HG02943 (cell line): ENCODE results near the gene ANO1.
"Not testable (repeated sequence)": the region's sequence is repeated elsewhere in the genome, so short reads cannot be mapped to it uniquely, and the experiment has no call there.

Experiments used
- ATAC-seq: cut with Tn5 transposase; IDR thresholded peaks from one replicate; pipeline ENCODE4 v1.9.1; 2021; ENCODE audit warnings: mild to moderate bottlenecking, low read depth, moderate library complexity; ENCODE audit not compliant: unreplicated experiment

Gene ANO1

DNA sequence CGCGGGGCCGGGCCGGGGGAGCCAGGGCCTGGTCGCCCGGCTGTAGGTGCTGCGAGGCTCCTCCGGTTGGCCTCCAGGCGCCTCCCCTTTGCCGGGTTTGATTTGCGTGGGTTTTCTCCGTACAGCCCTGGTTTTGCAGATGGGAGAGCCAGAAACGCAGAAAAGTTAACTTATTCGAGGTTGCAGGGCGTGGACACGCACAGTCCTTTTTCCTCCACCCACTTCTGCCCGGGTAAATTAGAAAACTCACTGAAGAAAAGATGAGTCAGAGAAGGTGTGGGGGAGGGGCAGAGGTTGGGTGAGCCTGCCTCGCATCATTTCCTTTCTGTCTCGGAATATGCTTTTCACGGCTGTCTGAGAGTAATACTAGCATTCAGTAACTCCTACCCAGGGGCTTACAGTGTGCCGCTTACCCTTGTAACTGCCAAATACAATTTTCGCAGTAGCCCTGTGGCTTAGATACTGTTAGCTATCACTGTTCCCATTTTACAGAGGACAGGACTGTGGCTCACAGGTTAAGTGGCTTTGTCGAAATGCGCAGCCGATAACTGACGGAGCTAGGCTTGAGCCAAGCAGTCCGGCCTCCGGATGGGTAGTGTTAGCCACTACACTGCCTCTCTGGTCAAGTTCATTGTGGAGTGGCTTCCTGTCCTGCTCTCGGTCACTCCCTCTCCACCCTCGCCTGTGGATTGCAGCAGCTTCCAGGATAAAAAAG lies 125.8 kb downstream of the ANO1 start:
- peak; percentile 26 for ATAC-seq

GRCh38 chr11:70204466-70204799 lies 126.3 kb downstream of the ANO1 start:
- no peak for ATAC-seq

- ATAC-seq: no peak
Observed at GRCh38 chr11:70205049-70205725, 127.1 kb downstream of the ANO1 start.

- ATAC-seq: no peak
Observed at GRCh38 chr11:70205766-70206165, 127.6 kb downstream of the ANO1 start.

DNA sequence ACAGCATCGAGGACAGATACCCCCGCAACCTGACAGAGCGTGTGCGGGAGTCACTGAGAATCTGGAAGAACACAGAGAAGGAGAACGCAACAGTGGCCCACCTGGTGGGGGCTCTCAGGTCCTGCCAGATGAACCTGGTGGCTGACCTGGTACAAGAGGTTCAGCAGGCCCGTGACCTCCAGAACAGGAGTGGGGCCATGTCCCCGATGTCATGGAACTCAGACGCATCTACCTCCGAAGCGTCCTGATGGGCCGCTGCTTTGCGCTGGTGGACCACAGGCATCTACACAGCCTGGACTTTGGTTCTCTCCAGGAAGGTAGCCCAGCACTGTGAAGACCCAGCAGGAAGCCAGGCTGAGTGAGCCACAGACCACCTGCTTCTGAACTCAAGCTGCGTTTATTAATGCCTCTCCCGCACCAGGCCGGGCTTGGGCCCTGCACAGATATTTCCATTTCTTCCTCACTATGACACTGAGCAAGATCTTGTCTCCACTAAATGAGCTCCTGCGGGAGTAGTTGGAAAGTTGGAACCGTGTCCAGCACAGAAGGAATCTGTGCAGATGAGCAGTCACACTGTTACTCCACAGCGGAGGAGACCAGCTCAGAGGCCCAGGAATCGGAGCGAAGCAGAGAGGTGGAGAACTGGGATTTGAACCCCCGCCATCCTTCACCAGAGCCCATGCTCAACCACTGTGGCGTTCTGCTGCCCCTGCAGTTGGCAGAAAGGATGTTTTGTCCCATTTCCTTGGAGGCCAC lies 128.3 kb downstream of the ANO1 start:
- no peak for ATAC-seq

GRCh38 chr11:70206982-70207376 lies 128.9 kb downstream of the ANO1 start:
- no peak for ATAC-seq

GRCh38 chr11:70207531-70208131 lies 129.5 kb downstream of the ANO1 start:
- no peak for ATAC-seq

DNA sequence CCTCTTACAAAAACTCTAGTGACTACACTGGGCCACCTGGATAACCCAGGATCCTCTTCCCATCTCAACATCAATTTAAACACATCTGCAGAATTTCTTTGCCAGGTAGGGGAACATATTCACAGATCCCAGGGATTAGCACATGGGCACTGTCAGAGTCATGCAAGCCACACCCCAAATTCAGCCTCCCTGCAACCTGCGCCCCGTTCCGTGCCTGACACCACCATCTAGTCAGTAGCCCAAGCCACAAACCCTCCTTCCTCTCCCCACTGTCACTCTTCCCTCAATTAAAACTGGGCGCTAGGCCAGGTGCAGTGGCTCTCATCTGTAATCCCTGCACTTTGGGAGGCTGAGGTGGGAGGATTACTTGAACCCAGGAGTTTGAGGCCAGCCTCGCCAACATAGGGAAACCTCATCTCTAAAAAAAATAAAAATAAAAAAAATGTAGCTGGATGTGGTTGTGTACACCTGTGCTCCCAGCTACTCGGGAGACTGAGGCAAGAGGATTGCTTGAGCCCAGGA lies 131.3 kb downstream of the ANO1 start:
- no peak for ATAC-seq

GRCh38 chr11:70210051-70210501 lies 132.0 kb downstream of the ANO1 start:
- ATAC-seq: no peak

DNA sequence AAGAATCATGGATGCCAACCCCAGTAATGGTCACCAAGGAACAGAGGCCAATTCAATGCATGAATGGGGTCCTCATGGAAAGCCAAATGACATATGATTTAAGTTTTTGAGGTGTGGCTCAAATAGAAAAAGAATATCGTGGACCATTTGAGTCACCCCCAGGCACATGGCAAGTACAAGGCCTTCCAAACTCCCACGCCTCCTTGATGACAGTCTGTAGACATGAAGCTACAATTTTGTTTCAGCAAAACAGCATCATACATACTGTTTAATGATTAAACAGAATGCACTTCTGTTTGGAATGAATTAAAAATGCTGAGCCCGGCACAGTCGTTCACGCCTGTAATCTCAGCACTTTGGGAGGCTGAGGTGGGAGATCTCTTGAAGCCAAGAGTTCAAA lies 132.4 kb downstream of the ANO1 start:
- ATAC-seq: no peak

GRCh38 chr11:70212227-70212811 lies 134.2 kb downstream of the ANO1 start:
- no peak for ATAC-seq

DNA sequence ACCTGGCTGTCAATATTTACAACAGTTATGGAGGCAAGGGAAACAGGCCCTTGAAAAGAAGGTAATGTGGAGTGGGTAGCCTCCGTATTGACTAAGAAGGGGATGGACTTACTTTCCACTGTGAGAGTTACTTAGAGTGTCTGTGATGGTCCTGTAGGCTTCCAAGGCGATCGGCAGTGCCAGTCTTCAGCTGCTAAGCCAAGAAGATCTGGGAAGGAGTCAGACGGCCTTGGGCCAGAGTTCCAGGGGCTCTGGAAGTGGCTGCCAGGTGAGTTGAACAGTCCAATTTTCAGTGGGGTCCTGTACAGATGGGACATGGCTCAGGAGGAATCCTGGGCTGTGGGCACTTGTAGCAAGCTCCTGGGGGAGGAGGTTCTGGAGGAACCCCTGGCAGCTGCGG lies 139.3 kb downstream of the ANO1 start:
- not testable (repeated sequence) for ATAC-seq

DNA sequence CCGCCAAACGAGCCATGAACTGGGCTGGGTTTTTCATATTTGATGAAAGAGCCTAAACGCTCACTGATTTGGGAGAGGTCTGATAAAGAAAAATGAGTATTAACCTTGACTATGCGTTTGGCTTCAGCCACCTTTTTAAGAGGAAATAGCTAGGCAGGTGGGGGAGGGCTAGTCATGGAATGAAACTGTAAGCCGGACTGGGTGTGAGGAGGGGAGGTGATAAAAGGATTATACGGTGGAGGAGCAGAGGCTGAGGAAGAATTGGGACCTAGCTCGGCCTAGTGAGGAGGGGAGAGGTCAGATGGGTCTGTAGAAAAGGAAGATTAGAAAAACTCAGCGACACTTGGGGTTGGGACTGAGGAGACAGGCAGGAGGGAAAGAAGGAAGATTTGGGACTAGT lies 140.0 kb downstream of the ANO1 start:
- ATAC-seq: not testable (repeated sequence)

DNA sequence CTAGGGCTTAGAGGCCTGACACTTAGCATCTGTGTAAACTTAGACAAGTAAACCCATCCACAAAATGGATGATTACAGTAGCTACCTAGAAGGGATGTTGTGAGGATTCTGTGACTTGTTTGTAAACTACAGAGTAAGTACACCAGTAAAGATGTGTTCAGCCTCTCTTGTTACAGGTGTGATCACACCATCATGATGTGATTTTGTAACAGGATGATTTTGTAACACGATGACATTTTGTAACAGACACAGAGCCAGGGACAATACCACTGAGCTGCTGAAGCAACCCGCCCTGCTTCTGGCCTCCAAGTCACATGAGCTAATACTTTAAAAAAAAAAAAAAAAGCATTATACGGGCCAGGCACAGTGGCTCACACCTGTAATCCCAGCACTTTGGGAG lies 142.0 kb downstream of the ANO1 start:
- no peak for ATAC-seq

DNA sequence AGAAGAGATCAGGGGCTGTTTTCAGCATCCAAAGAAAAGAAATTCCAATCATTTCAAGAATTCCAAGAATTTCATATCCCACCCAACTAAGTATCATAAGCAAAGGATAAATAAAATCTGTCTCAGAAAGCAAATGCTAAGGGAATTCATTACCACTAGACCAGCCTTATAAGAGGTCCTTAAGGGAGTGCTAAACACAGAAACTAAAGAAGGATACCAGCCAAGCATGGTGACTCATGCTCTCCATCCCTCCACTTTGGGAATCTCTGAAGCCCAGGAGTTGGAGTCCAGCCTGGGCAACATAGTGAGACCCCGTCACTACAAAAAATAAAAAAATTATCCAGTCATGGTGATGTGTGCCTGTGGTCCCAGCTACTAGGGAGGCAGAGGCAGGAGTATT lies 142.8 kb downstream of the ANO1 start:
- ATAC-seq: no peak

DNA sequence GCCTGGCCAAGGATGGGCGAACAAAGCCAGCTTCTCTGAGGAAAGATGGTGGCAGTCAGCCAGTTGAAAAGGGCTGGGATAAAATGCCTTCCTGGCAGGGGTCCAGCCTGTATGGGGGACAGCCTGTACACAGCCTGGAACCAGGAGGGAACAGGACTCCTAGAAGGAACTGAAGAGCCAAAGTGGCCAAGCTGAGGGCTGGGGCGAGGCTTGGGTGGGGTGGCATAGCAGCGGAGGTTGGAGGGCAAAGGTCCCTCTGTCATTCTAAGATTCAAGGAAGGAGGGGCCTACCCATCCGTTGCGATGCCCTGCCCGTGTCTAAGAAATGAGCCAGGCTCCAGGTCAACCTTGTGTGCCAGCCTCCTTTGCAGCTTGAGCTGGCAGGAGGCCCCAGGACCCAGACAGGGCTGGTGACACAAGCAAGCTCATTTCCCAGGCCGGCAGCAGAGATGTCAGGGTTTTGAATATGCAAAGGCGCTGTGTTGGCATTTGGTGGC lies 147.6 kb downstream of the ANO1 start:
- no peak for ATAC-seq

GRCh38 chr11:70226183-70226582 lies 148.1 kb downstream of the ANO1 start:
- no peak for ATAC-seq

DNA sequence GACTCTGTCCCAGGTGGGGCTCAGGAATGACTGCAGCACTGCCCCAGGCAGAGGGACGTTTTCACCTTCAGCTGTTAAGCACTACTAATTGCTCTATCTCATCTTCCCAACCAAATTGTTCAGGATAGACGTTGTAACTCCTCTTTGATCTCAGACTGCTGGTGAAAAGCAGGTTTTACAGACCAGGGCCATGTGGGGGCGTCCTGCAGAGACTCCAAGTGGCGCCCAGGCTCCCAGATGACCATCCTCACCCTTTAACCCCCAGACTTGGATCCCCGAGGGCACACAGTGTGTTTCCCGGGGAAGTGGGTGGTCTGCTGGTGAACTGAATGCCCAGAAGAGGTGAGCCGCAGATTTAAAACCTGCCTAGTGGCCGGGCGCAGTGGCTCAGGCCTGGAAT lies 148.8 kb downstream of the ANO1 start:
- ATAC-seq: no peak

- ATAC-seq: no peak
Observed at GRCh38 chr11:70229737-70230136, 151.6 kb downstream of the ANO1 start.

DNA sequence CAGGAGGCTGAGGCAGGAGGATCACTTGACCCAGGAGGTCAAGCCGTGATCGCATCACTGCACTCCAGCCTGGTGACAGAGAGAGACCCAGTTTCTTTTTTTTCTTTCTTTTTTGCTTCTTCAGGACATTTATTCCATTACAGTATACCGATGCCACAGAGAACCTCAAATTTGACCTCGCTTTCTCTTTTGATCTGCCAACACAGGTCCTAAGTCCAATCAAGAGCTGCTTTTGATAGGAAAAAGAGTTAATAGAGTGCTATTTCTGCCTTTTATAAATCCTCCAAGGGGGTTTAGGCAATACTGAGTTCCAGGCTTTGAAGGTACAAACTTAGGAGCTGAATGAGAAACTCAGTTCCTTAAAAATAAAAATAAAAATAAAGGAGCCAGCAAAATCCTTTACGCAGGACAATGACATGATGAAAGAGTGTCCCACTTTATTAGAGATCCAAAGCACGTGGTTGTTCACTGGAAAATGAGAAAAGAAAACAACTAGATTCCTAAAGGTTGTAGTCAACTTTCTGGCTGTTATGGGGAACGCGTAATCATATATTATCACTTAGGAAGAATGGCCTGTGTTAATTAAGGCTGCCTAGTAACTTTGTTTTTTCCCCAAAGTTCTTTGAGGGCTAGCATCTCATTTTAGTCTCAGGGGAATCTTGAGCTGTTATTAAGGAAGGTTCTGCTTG lies 152.2 kb downstream of the ANO1 start:
- no peak for ATAC-seq
